KMS-11 (cell line): ENCODE data around the gene MAN2B1.
A peak's percentile ranks its signal among the peaks of the same experiment; 100 is the strongest.

Experiments
- H2AFZ ChIP-seq: fragments of 200-600 bp; sonication (generic); 2 replicates; pipeline ENCODE4 v1.6.1; 2016; ENCODE audit warnings: antibody characterized with exemption, mixed run types, low read depth
- H3K27ac ChIP-seq: fragments of 200-600 bp; sonication (generic); 2 replicates; pipeline ENCODE4 v1.6.1; 2016; ENCODE audit warnings: mild to moderate bottlenecking, mixed run types
- H3K27me3 ChIP-seq: fragments of 200-600 bp; sonication (generic); 2 replicates; pipeline ENCODE4 v1.6.1; 2017; ENCODE audit warnings: mild to moderate bottlenecking, low read depth, mixed run types, moderate library complexity; ENCODE audit not compliant: insufficient read depth
- H3K36me3 ChIP-seq: fragments of 200-600 bp; sonication (generic); 2 replicates; pipeline ENCODE4 v1.6.1; 2017; ENCODE audit warnings: mild to moderate bottlenecking, mixed run types; ENCODE audit not compliant: insufficient read depth
- H3K4me1 ChIP-seq: fragments of 200-600 bp; sonication (generic); 2 replicates; pipeline ENCODE4 v1.6.1; 2016; ENCODE audit warnings: mild to moderate bottlenecking, low read depth, mixed run types; ENCODE audit not compliant: poor library complexity, severe bottlenecking
- H3K4me2 ChIP-seq: fragments of 200-600 bp; sonication (generic); 2 replicates; pipeline ENCODE4 v1.7.0; 2016; ENCODE audit warnings: mild to moderate bottlenecking, mixed run types
- H3K4me3 ChIP-seq: fragments of 200-600 bp; sonication (generic); IDR thresholded peaks from 2 replicates; pipeline ENCODE4 v1.6.1; 2017; ENCODE audit warnings: low read depth, low read length, mixed read lengths; ENCODE audit not compliant: insufficient read depth
- H3K79me2 ChIP-seq: fragments of 200-600 bp; sonication (generic); 2 replicates; pipeline ENCODE4 v1.6.1; 2016; ENCODE audit warnings: low read depth, mixed run types; ENCODE audit not compliant: insufficient read depth
- H3K9ac ChIP-seq: fragments of 200-600 bp; sonication (generic); 2 replicates; pipeline ENCODE4 v1.6.1; 2016; ENCODE audit warnings: mild to moderate bottlenecking, mixed run types
- H4K20me1 ChIP-seq: fragments of 200-600 bp; sonication (generic); 2 replicates; pipeline ENCODE4 v1.6.1; 2016; ENCODE audit warnings: mild to moderate bottlenecking, mixed run types; ENCODE audit not compliant: insufficient read depth
- CTCF ChIP-seq: fragments of 200-600 bp; sonication (generic); conservative IDR thresholded peaks from 2 replicates; pipeline ENCODE4 v1.6.1; 2017; ENCODE audit warnings: low read depth, mild to moderate bottlenecking, antibody characterized with exemption, low read length, moderate library complexity, mixed read lengths

MAN2B1 gene

DNA sequence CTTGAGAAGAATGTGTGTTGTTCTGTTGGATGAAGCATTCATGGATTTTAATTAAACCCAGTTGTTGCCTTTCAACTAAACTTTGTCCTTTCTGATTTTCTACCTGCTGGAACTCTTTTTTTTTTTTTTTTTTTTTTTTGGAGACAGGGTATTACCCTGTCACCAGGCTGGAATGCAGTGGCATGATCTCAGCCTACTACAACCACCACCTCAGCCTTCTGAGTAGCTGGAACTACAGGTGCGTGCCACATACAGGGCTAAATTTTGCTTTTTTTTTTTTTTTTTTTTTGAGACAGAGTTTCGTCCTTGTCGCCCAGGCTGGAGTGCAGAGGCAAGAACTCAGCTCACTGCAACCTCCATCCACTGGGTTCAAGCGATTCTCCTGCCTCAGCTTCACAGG is 48.9 kb downstream of the MAN2B1 start:
- no peak for TF ChIP-seq CTCF
- no peak overlapping the region for H3K4me2 ChIP-seq
- H3K4me3 ChIP-seq, result no peak overlapping the region
- H3K36me3 ChIP-seq, result no peaks in the 10 kb centered on the region
- H3K9ac ChIP-seq, result no peak overlapping the region
- H2AFZ ChIP-seq, result no peak overlapping the region
- H3K4me1 ChIP-seq, result peaks cover 21% of the 10 kb centered on the region
- peaks cover 74% of the 10 kb centered on the region; the same call in 1 of the 2 replicates for H3K79me2 ChIP-seq
- no peaks in the 10 kb centered on the region for H4K20me1 ChIP-seq
- H3K27me3 ChIP-seq, result no peaks in the 10 kb centered on the region
- no peak overlapping the region for H3K27ac ChIP-seq

GRCh38 chr19:12611361-12611699 is 55.2 kb downstream of the MAN2B1 start:
- Histone ChIP-seq H3K4me1 (peaks cover 35% of the 10 kb centered on the region), H3K4me3 (no peak overlapping the region), H3K9ac (peak overlapping the region; percentile 66), H3K79me2 (peaks cover 41% of the 10 kb centered on the region), H3K27ac (peak overlapping the region; percentile 64), H3K4me2 (peak overlapping the region; percentile 70), H3K36me3 (no peaks in the 10 kb centered on the region), H4K20me1 (no peaks in the 10 kb centered on the region), H2AFZ (peak overlapping the region; percentile 86; the same call in 1 of the 2 replicates), H3K27me3 (no peaks in the 10 kb centered on the region)
- TF ChIP-seq CTCF, result no peak

DNA sequence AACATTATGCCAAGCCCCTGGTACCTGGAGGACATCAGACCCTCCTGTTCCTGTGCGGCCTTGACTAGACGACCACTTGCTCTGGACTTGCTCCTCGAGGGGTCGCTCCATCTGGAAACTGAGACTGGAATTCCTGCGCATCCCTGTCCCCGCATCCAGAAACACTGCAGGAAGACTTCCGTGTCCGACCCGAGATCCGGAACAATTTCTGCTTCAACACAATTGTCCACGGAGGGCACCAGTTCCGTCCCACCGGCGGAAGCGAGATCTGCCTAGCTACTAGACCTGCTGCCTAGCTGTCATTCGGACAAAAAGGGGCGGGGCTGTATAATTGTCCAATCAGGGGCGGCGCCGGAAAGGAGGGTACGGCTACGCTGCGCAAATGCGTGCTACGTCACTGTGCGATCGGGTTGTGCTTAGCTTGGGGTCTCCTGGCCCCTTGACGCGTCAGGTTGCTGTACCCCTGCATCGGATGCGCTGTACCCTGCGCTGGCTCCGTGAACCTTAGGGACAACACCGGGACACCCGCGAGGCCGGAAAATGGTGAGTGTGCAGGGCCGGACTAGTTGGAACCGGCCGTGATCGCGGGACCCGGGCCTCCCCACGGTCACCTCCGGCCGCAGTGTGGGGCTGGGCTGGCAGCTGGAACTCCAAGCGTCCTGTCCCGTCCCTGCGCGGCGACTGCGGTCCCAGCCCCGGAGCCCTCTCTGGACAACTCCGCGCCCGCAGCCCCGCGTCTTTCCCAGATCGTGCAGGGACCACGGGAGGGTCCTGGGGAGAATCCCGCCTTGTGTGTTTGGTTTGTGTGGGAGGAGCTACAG is 55.8 kb downstream of the MAN2B1 start, which contains the start of the genes ZNF490 and ZNF791:
Gene ZNF490, minus strand, starts transcription at position 274 of the 821 bp plus-strand sequence. Its CDS starts 133 bp downstream, at position 141.
Gene ZNF791, plus strand, starts transcription at position 381 of the 821 bp plus-strand sequence. Its CDS starts 160 bp downstream, at position 541.
- Histone ChIP-seq H3K4me2 (peak within 1 kb of the TSS; percentile 70), H3K4me1 (peaks cover 35% of the 10 kb centered on the region), H3K4me3 (no peak within 1 kb of the TSS), H3K27ac (peak within 1 kb of the TSS; percentile 64), H4K20me1 (no peaks in the 10 kb centered on the region), H3K9ac (peak within 1 kb of the TSS; percentile 66), H3K36me3 (no peaks in the 10 kb centered on the region), H2AFZ (peak within 1 kb of the TSS; percentile 86; the same call in 1 of the 2 replicates), H3K27me3 (no peaks in the 10 kb centered on the region), H3K79me2 (peaks cover 35% of the 10 kb centered on the region)
- TF ChIP-seq CTCF, result no peak

- no peak overlapping the region for H3K9ac ChIP-seq
- H3K4me2 ChIP-seq, result no peak overlapping the region
- no peak overlapping the region for H3K27ac ChIP-seq
- H3K27me3 ChIP-seq, result no peaks in the 10 kb centered on the region
- H3K4me3 ChIP-seq, result no peak overlapping the region
- peaks cover 28% of the 10 kb centered on the region for H3K4me1 ChIP-seq
- peaks cover 14% of the 10 kb centered on the region for H3K79me2 ChIP-seq
- TF ChIP-seq CTCF, result no peak
- H2AFZ ChIP-seq, result no peak overlapping the region
- no peaks in the 10 kb centered on the region for H3K36me3 ChIP-seq
- H4K20me1 ChIP-seq, result no peaks in the 10 kb centered on the region
Observed at GRCh38 chr19:12607631-12608030, 58.9 kb downstream of the MAN2B1 start.
